ELR (cell line): Measurements from ENCODE around the gene CACNA1G.

ENCODE experiments used
- DNase-seq: peaks from one replicate; pipeline ENCODE4 v3.0.0-alpha.2; 2015; ENCODE audit warnings: low read depth

Gene CACNA1G

GRCh38 chr17:50632637-50633036 lies 72.1 kb downstream of the CACNA1G start:
- DNase-seq = no peak

DNA sequence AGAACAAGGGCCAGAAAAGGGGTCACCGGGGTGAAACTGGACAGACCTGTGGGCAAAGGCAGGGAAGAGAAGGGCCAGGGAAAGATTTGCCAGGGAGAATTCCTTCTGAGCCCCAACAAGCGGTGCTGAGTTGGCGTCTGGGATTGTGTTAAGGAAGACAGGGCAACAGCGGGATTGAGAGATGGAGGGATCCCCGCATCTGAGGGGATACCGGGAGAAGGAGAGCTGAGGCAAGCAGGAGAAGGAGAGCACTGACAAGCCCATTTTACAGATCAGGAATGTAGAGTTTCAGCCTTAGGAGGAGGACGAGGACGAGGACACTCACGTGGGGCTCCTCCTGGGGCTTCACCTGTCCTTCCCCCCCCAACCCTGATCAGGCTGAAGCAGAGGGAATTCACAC lies 73.2 kb downstream of the CACNA1G start:
- no peak for DNase-seq

DNA sequence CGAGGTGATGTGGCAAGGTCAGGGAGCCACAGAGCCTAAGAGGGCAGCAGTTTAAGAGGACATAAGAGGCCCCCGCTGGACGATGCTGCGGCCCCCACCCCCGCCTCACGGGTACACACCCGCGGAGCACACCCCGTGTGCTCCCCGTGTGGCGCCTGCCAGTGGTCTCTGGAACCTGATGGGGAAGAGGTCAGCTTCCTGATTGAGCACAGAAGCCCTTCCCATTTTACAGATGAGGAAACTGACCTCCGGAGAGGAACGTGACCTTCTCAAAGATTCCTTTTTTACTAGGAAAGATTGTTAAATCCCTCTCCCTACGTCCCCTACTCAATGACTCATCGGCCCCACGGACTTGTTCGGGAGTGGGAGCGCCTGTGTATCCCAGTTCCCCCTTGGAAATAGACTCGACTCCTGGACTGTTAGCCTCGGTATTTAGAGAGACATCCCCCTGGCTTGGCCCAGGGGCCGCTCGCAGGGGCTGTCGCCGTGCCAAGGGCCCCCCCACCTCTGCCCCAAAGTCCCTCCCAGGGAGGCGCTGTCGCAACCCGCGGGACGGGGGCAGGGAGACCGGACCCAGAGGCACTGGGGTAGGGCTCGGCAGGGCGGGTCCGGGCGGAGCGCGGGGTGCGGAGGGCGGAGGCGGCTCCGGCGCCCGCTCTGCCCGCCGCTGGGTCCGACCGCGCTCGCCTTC lies 73.9 kb downstream of the CACNA1G start, which contains the start of gene ABCC3:
Gene ABCC3 (plus strand): TSS at position 658 of the 691 bp plus-strand sequence. CDS start 56 bp downstream, outside the sequence.
- DNase-seq = peak; percentile 55

DNA sequence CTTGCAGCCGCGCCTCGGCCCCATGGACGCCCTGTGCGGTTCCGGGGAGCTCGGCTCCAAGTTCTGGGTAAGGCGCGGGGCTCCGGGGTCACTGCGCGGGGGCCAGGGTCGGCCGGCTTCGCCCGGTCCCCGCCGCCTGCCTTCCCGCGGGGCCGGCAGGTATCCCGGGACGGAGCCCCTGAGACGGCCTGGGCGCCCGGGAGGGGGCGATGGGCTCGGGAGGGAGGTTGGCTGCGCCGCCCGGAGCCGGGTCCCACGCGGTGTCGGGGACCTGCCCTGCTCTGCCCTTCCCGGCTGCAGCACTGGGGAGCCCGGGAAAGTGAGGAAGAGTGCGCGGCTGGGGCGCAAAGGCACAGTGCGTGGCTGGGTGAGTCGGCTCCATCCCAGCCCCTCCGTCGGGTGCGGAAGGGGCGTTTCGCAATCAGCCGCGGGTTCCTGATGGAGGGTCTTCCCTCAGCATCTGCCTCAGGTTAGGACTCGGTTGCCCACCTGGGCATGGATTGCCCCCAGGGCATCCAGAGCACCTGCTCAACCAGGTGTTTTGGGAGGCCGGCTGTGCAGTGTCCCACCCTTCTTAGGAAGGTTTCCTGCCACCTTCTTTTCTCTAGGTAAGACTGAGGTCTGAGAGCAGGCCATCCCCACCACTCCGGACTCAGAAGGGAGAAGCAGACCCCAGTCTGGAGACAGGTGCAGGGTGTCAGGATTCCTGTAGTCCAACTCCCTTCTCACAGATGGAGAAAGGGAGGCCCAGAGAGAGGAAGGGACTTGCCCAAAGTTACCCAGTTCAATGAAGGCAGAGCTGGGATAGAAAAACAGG lies 74.6 kb downstream of the CACNA1G start:
- peak; percentile 40 for DNase-seq

- no peak for DNase-seq
These were observed 75.1 kb downstream of the CACNA1G start for GRCh38 chr17:50635732-50635981.

DNA sequence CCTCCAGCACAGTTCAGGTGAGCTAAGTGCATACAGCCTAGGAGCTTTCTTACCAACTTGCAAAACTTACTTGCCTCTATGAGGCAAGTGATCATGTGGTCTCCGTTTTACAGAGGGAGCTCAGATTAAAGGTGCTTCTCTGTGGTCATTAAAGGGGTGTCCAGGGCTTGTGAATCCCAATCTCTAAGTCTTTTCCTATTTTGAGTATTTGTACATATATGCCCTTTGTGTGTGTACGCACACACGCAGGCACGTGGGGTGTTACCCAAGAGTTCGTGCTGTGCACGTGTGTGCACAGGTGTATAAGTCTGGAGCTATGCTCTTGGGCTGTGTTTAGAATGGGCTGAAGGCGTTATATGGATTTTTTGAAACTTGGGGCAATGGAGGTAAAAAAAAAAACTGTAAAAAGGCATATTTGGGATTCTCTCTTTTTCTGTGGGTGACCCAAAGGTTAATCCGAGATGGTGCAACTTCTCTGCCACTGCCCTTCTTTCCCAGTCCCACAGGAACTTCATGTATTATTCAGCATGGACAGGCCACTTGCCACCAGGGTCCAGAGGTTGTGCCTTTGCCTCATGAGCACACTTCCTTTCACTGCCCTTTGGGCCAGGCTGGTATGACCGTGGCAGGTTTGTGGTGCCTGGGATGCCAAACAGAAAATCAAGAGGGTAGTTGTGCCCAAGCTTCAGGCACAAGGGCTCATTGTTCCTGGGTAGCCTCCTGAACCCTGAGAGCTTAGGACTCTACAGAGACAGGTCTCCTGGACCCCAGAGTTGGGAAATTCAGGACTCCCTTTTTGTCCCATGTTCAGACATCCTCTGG lies 75.7 kb downstream of the CACNA1G start:
- no peak for DNase-seq

DNA sequence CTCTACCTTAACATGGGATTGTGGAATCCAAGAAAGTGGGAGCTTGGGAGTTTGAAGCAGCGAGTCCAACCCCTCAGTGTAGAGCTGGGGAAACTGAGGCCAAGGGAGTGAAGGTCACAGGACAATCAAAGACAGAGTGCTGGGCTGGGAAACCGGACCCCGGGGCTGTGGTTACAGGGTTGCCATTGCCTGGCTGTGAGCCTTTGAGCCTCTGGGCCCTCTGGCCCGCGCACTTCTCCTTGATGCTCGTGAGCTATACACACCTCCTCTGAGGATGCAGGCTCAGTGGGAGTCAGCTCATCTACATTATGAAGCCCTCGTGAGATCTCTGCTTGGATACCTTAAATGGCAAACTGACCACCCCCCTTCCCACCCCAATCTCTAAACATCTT lies 76.3 kb downstream of the CACNA1G start:
- DNase-seq = no peak

- DNase-seq = no peak
These were observed 77.5 kb downstream of the CACNA1G start for GRCh38 chr17:50637829-50638605.

- DNase-seq = peak; percentile 80
These were observed 78.1 kb downstream of the CACNA1G start for GRCh38 chr17:50638606-50638965.

DNA sequence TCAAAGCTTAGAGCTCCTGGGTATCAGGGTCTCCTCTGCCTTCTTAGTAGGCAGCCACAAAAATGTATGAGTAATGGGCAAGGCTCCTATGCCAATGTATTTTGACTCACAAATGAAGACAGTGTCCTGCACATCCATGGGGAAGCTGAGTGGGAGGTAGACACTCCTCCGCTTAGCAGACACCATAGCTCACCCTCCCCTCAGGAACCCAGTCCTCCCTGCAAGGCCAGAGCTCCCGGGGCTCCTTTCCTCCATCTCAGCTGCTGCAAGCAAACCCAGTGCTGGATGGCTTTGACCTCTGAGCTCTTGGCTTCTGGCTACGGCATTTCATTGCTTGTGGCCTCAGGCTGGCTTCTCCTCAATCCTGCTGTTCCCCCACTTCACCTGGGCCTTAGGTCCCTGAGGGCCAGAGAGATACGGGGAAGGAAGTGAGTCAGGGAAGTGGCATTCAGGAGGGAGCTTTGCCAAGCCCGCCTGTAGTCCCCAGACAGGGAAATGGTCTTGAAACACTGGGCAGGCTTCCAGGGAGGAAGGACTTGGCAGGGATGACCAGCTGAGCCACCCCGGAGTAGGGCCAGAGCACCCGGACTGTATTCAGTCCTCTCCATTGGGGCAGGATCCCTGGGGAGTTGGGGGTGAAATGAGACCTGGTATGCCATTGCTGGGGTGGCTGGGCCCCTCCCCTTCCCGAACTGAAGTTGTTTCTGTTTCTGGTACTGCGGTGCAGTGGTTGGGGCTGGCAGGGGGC lies 78.6 kb downstream of the CACNA1G start:
- DNase-seq = peak; percentile 99

GRCh38 chr17:50640686-50641351 lies 80.3 kb downstream of the CACNA1G start:
- DNase-seq = peak; percentile 58

GRCh38 chr17:50641357-50641756 lies 80.8 kb downstream of the CACNA1G start:
- DNase-seq = no peak

GRCh38 chr17:50642071-50642721 lies 81.7 kb downstream of the CACNA1G start:
- no peak for DNase-seq

DNA sequence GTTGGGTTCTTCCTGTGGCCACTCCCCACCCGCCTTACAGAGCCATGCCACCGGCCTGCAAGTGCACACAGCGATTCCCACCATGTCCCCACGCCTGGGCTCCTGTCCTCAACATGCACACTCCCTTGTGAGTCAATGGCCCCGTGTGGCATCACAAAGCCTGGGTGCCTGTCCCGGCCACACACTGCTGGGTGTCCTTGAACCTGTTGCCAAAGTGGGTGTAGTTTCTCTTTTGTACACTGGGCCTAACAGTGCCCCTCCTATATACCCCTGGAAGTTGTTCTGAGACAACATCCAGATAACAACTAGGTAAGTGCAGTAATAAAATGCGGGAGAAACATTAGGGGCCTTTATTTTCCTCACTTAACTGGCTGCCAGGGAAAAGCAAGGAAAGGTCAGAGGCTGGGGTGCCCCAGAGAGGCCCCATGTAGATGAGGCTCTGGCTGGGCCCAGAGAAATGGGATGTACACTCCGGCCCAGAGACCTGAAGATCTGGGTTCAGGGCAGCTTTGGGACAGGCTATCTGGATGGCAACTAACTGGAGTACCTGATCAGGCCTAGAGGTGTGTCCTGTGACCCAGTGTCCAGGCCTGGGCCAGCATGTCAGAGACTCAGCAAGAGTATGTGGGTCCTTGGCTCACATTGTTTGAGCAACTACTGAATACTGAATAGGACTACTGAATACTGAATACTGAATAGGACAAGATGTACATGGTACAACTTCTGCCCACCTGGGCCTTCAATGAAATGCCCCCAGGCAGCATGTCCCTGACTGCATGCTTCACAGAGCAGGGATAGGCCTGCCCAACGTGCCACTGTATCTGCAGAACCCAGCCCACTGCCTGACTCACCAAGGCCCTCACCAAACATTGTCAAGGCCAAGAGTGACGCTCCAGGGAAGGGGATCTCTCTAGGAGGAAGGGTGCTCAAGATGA lies 82.5 kb downstream of the CACNA1G start:
- peak; percentile 24 for DNase-seq

DNA sequence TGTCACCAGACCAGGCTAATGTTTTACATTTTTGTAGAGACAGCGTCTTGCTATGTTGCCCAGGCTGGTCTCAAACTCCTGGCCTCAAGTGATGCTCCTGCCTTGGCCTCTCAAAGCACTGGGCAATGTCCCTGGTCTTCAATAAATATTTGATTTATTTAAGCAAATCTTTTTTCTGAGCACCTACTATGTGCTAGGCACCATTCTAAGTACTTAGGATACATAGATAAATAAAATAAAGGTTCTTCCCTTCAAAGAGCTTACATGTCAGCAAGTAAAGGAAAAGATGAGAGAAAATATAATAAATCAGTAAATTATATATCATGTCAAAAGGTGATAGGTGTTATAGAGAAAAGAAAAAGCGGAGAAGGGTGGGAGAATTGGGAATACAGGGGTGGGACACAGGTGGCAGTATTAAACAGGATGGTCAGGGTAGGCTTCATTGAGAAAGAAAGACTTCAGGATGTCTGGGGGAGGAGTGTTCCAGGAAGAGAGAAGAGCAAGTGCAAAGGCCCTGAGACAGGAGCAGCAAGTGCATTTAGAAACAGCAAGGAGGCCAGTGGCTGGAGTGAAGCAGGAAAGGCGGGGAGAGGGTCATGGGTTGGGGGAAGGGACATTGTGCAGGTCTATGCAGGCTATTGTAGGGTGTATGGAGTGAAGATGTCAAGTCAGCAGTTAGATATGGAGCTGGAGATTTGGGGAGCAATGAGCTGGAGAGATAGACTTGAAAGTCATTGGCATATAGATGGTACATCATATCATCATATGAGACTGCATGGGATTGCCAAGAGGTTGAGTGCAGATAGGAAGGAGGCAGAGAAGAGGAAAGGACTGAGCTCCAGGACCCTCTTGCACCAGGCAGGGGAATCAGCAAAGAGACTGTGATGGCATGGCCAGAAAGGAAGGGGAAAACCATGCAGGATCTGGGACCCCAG lies 85.5 kb downstream of the CACNA1G start:
- DNase-seq = no peak

DNA sequence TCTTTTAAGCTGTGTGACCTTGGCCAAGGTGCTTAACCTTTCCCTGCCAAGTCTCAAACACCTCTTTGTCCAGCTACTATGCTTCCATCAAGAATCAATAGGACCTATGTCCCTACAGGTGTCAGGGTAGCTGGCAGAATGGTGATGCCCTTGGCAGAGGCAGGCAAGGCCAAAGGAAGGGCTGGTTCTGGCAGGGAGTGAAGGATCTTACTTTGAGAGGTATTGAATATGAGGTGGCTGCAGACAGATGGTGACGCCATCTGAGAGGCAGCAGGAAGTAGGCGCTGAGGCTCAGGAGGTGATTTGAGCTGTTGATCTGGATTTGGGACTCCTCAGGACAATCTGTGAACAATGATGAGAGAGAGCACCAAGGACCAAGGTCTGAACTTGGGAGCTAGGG lies 86.7 kb downstream of the CACNA1G start:
- no peak for DNase-seq

GRCh38 chr17:50649042-50649908 lies 88.8 kb downstream of the CACNA1G start:
- DNase-seq = peak; percentile 34
